H1 (cell line): ENCODE results near the gene NCEH1. TPM values are rescaled to one million over a fixed set of nuclear protein-coding genes. Genes with fewer than 3 reads are reported as not detected.

ENCODE experiments used
- CTCF ChIA-PET: fragments of 300-600 bp; sonication (Branson Sonifier 250); formaldehyde crosslinking; loops from one replicate; lab custom pipeline; 2021; ENCODE audit not compliant: partially characterized antibody; lab: Charles Lee
- POLR2A ChIA-PET: fragments of 300-600 bp; sonication (Branson Sonifier 250); formaldehyde crosslinking; loops from one replicate; lab custom pipeline; 2021; ENCODE audit warnings: inconsistent platforms; ENCODE audit not compliant: partially characterized antibody; lab: Charles Lee
- DNase-seq, 2 experiments: peaks; one replicate each; pipeline versions ENCODE4 v3.0.0 to v3.0.0-alpha.2; 2010 to 2022; ENCODE audit warnings: low spot score in 2 of 2, low read depth in 1 of 2, mixed read lengths in 1 of 2
- FAIRE-seq: peaks from 2 replicates; lab custom pipeline; 2011; peaks lifted over from hg19 to GRCh38; lab: Jason Lieb, UNC
- H2AFZ ChIP-seq: 2 replicates; pipeline ENCODE4 v1.8.1; 2012; ENCODE audit warnings: low read length, inconsistent platforms
- H2AK5ac ChIP-seq: 2 replicates; pipeline ENCODE4 v1.6.1; 2013; ENCODE audit warnings: low read depth, low read length
- H2BK120ac ChIP-seq: replicated peaks from 2 replicates; pipeline ENCODE3; 2013; ENCODE audit warnings: low read depth, low read length, inconsistent platforms
- H2BK12ac ChIP-seq: 2 replicates; pipeline ENCODE4 v1.6.1; 2013; ENCODE audit warnings: low read depth, low read length
- H2BK15ac ChIP-seq: 2 replicates; pipeline ENCODE4 v1.6.1; 2013; ENCODE audit warnings: low read length
- H2BK20ac ChIP-seq: 2 replicates; pipeline ENCODE4 v1.6.1; 2013; ENCODE audit warnings: low read length
- H2BK5ac ChIP-seq: 2 replicates; pipeline ENCODE4 v1.6.1; 2013; ENCODE audit warnings: low read depth, low read length
- H3K14ac ChIP-seq: 2 replicates; pipeline ENCODE4 v1.6.1; 2013; ENCODE audit warnings: inconsistent platforms; ENCODE audit not compliant: insufficient read length
- H3K18ac ChIP-seq: 2 replicates; pipeline ENCODE4 v1.6.1; 2013; ENCODE audit warnings: low read length; ENCODE audit errors: extremely low read depth
- H3K23ac ChIP-seq: 2 replicates; pipeline ENCODE4 v1.6.1; 2013; ENCODE audit warnings: inconsistent platforms; ENCODE audit not compliant: insufficient read length
- H3K23me2 ChIP-seq: 2 replicates; pipeline ENCODE4 v1.6.1; 2013; ENCODE audit warnings: low read depth, low read length
- H3K27ac ChIP-seq: 2 replicates; pipeline ENCODE4 v1.6.1; 2011; ENCODE audit warnings: low read depth, low read length, inconsistent platforms
- H3K27me3 ChIP-seq, 4 experiments: replicated peaks in 1 of 4; 1 replicate in 1 of 4; 2 replicates in 3 of 4; pipeline versions ENCODE4 v1.6.1 to v1.8.1; 2011 to 2013; ENCODE audit warnings: low read length in 3 of 4, mild to moderate bottlenecking in 3 of 4, inconsistent platforms in 2 of 4, mixed read lengths in 2 of 4, moderate library complexity in 1 of 4; ENCODE audit not compliant: control insufficient read depth in 3 of 4, insufficient read depth in 3 of 4; ENCODE audit errors: extremely low read depth in 1 of 4
- H3K36me3 ChIP-seq, 4 experiments: 2 replicates each; pipeline versions ENCODE4 v1.6.1 to v1.8.1; 2011 to 2013; ENCODE audit warnings: mild to moderate bottlenecking in 4 of 4, low read length in 3 of 4, moderate library complexity in 2 of 4, control low read depth in 1 of 4, inconsistent platforms in 1 of 4; ENCODE audit not compliant: insufficient read depth in 4 of 4, control insufficient read depth in 2 of 4
- H3K4ac ChIP-seq: replicated peaks from 2 replicates; pipeline ENCODE3; 2013; ENCODE audit warnings: low read length, low read depth, mixed read lengths, inconsistent platforms; ENCODE audit not compliant: insufficient read length
- H3K4me1 ChIP-seq, 4 experiments: replicated peaks in 1 of 4; 1 replicate in 1 of 4; 2 replicates in 3 of 4; pipeline versions ENCODE4 v1.6.1 to v1.8.1; 2011 to 2013; ENCODE audit warnings: low read length in 3 of 4, inconsistent platforms in 2 of 4, mixed read lengths in 1 of 4; ENCODE audit not compliant: insufficient read depth in 4 of 4, control insufficient read depth in 3 of 4
- H3K4me2 ChIP-seq, 2 experiments: 2 replicates each; pipeline versions ENCODE4 v1.6.1 to v1.8.1; 2011 to 2013; ENCODE audit warnings: low read depth in 2 of 2, low read length in 2 of 2, control low read depth in 1 of 2, inconsistent platforms in 1 of 2, mild to moderate bottlenecking in 1 of 2; ENCODE audit not compliant: insufficient read depth in 1 of 2
- H3K4me3 ChIP-seq, 4 experiments: fragments of 200-600, 300-600 bp in 1 of 4; sonication (generic), shearing (Covaris generic), sonication (Bioruptor Twin) in 1 of 4; 2 replicates each; pipeline versions ENCODE4 v1.5.1 to v1.8.1; 2011 to 2016; ENCODE audit warnings: low read length in 4 of 4, low read depth in 3 of 4, control low read depth in 2 of 4, inconsistent platforms in 2 of 4, mild to moderate bottlenecking in 2 of 4, mixed read lengths in 1 of 4, moderate library complexity in 1 of 4; ENCODE audit not compliant: insufficient read depth in 2 of 4; ENCODE audit errors: extremely low read depth in 1 of 4
- H3K56ac ChIP-seq: replicated peaks from 2 replicates; pipeline ENCODE3; 2013; ENCODE audit warnings: low read depth, mild to moderate bottlenecking, mixed read lengths, low read length, inconsistent platforms; ENCODE audit not compliant: insufficient read length
- H3K79me1 ChIP-seq: 2 replicates; pipeline ENCODE4 v1.6.1; 2013; ENCODE audit warnings: low read depth, low read length, control low read depth
- H3K79me2 ChIP-seq, 2 experiments: 2 replicates each; pipeline versions ENCODE4 v1.6.1 to v1.8.1; 2012 to 2013; ENCODE audit warnings: low read length in 2 of 2, mild to moderate bottlenecking in 2 of 2, inconsistent platforms in 1 of 2; ENCODE audit not compliant: insufficient read depth in 2 of 2, control insufficient read depth in 1 of 2
- H3K9ac ChIP-seq, 4 experiments: replicated peaks in 1 of 4; 1 replicate in 1 of 4; 2 replicates in 3 of 4; pipeline versions ENCODE4 v1.6.1 to v1.8.1; 2011 to 2013; ENCODE audit warnings: low read depth in 3 of 4, low read length in 3 of 4, control low read depth in 2 of 4, mild to moderate bottlenecking in 2 of 4, moderate library complexity in 2 of 4, inconsistent platforms in 1 of 4; ENCODE audit errors: extremely low read depth in 1 of 4
- H3K9me3 ChIP-seq, 2 experiments: 2 replicates each; pipeline versions ENCODE4 v1.6.1 to v1.8.1; 2012 to 2013; ENCODE audit warnings: mild to moderate bottlenecking in 2 of 2, moderate library complexity in 2 of 2, control low read depth in 1 of 2, inconsistent platforms in 1 of 2, low read depth in 1 of 2, low read length in 1 of 2, mixed read lengths in 1 of 2; ENCODE audit not compliant: insufficient read depth in 2 of 2
- H4K20me1 ChIP-seq, 2 experiments: replicated peaks in 1 of 2; 2 replicates each; pipeline versions ENCODE3 to v1.8.1; 2011 to 2013; ENCODE audit warnings: inconsistent platforms in 2 of 2, low read length in 2 of 2, mild to moderate bottlenecking in 1 of 2; ENCODE audit not compliant: insufficient read depth in 2 of 2, control insufficient read depth in 1 of 2
- H4K5ac ChIP-seq: 2 replicates; pipeline ENCODE4 v1.6.1; 2013; ENCODE audit warnings: low read length, low read depth, mixed read lengths, inconsistent platforms; ENCODE audit not compliant: insufficient read length
- H4K8ac ChIP-seq: 2 replicates; pipeline ENCODE4 v1.8.0; 2013; ENCODE audit warnings: mild to moderate bottlenecking, moderate library complexity, low read length, inconsistent platforms; ENCODE audit not compliant: insufficient read depth; ENCODE audit errors: extremely low read depth
- H4K91ac ChIP-seq: replicated peaks from 2 replicates; pipeline ENCODE3; 2013; ENCODE audit warnings: low read length, mixed read lengths, inconsistent platforms; ENCODE audit not compliant: insufficient read length
- ATF2 ChIP-seq: IDR thresholded peaks from 2 replicates; pipeline ENCODE4 v1.6.1; 2012; ENCODE audit warnings: low read length, inconsistent platforms
- CBX8 ChIP-seq: fragments of 300-800, 300-1000 bp; sonication (generic); IDR thresholded peaks from 2 replicates; pipeline ENCODE4 v1.7.1; 2016; ENCODE audit warnings: low read depth, low read length, borderline replicate concordance
- CEBPB ChIP-seq: IDR thresholded peaks from 2 replicates; pipeline ENCODE4 v1.6.1; 2012; ENCODE audit warnings: low read depth, low read length
- CTBP2 ChIP-seq: IDR thresholded peaks from 2 replicates; pipeline ENCODE4 v1.7.0; 2011; ENCODE audit warnings: borderline replicate concordance, mild to moderate bottlenecking, moderate library complexity, mixed read lengths, low read length; ENCODE audit not compliant: insufficient read depth, insufficient read length
- E2F6 ChIP-seq: IDR thresholded peaks from 2 replicates; pipeline ENCODE4 v1.6.1; 2012; ENCODE audit warnings: inconsistent platforms
- EP300 ChIP-seq, 2 experiments: IDR thresholded peaks; 1 replicate in 1 of 2; 2 replicates in 1 of 2; pipeline ENCODE4 v1.6.1; 2011 to 2012; ENCODE audit warnings: low read depth in 2 of 2, low read length in 2 of 2, mild to moderate bottlenecking in 2 of 2, borderline replicate concordance in 1 of 2, inconsistent platforms in 1 of 2, moderate library complexity in 1 of 2
- GABPA ChIP-seq: IDR thresholded peaks from 2 replicates; pipeline ENCODE4 v1.6.1; 2011; ENCODE audit warnings: mild to moderate bottlenecking, low read length, moderate library complexity, borderline replicate concordance; ENCODE audit not compliant: insufficient read depth
- HDAC2 ChIP-seq, 2 experiments: fragments of 300-600 bp in 1 of 2; sonication (generic) in 1 of 2; IDR thresholded peaks; 2 replicates each; pipeline ENCODE4 v1.6.1; 2011 to 2012; ENCODE audit warnings: low read depth in 2 of 2, low read length in 2 of 2, mild to moderate bottlenecking in 2 of 2, moderate library complexity in 2 of 2, borderline replicate concordance in 1 of 2, inconsistent platforms in 1 of 2
- SIRT6 ChIP-seq: IDR thresholded peaks from one replicate; pipeline ENCODE4 v1.7.1; 2012; ENCODE audit warnings: low read length, inconsistent platforms
- ZNF274 ChIP-seq: IDR thresholded peaks from 2 replicates; pipeline ENCODE4 v1.7.0; 2012; ENCODE audit warnings: low read length, borderline replicate concordance; ENCODE audit errors: extremely low read depth
- WGBS, 2 experiments: shearing (Covaris generic) in 1 of 2; methylation state at CpG; one replicate each; pipeline versions ENCODE4 v1.1.6 to v1.1.7; 2013 to 2015; ENCODE audit warnings: low lambda C conversion rate in 2 of 2, mixed read lengths in 2 of 2, inconsistent platforms in 1 of 2, low coverage in 1 of 2, missing lambda C conversion rate in 1 of 2; ENCODE audit not compliant: insufficient replicate concordance in 2 of 2, insufficient coverage in 1 of 2, insufficient read length in 1 of 2; ENCODE audit errors: extremely low coverage in 1 of 2, missing lambda C conversion rate in 1 of 2; 5-methylcytosine and 5-hydroxymethylcytosine counted together
- polyA plus RNA-seq, 7 experiments: library from polyadenylated mRNA; depleted of rRNA in 3 of 7; stranded (reverse) in 5 of 7; unstranded in 2 of 7; fragments of >200 nt in 5 of 7; fragments of 200-250 nt in 2 of 7; gene quantifications; 1 replicate in 5 of 7; 2 replicates in 1 of 7; 4 replicates in 1 of 7; pipeline versions ENCODE4 v1.2.1 to v1.2.3, GENCODE V29; 2011 to 2013; ENCODE audit warnings: missing spikeins in 2 of 7, mixed read lengths in 2 of 7
- total RNA-seq: library from RNA; stranded (reverse); fragmentation: NEBNext Ultra II Directional; extraction: Animal tissue kit (Norgen Biotek cat#: 25700); gene quantifications from 2 replicates; pipeline ENCODE4 v1.2.1, GENCODE V29; 2021

NCEH1 gene
- total and polyA plus RNA-seq, 2 of the 8 experiments (the other 6 are each of a cell fraction or from before 2014, with no cell fraction given), result 2.2 to 6.4 TPM

- no peak overlapping the region for H4K5ac ChIP-seq
- H3K4me3 ChIP-seq, result no peak overlapping the region
- H3K79me2 ChIP-seq, result no peaks in the 10 kb centered on the region
- no peak overlapping the region for H2BK12ac ChIP-seq
- no peak overlapping the region for H3K18ac ChIP-seq
- H3K56ac ChIP-seq, result no peak overlapping the region
- H3K27me3 ChIP-seq, result no peaks in the 10 kb centered on the region
- no peak overlapping the region for H4K8ac ChIP-seq
- ChIA-PET CTCF (interaction anchor here (1.0 to 3.9 kb wide), 5 partner anchors 9 to 53 kb away, joined by 3 to 25 read pairs (median 4); no protein-coding TSS in a partner anchor), POLR2A (no interaction called here)
- no peak overlapping the region for H2BK20ac ChIP-seq
- H4K91ac ChIP-seq, result no peak overlapping the region
- H3K23ac ChIP-seq, result no peak overlapping the region
- FAIRE-seq, result no peak
- DNase-seq, result no peak
- no peaks in the 10 kb centered on the region for H3K23me2 ChIP-seq
- H3K4ac ChIP-seq, result no peak overlapping the region
- no peak overlapping the region for H3K14ac ChIP-seq
- no peaks in the 10 kb centered on the region for H3K79me1 ChIP-seq
- peaks cover 0 to 2% (median 2%) of the 10 kb centered on the region in 4 experiments; a peak in 2 of 7 replicates for H3K4me1 ChIP-seq
- no peak overlapping the region for H3K27ac ChIP-seq
- H2BK120ac ChIP-seq, result no peak overlapping the region
- no peak overlapping the region for H2AK5ac ChIP-seq
- 89% methylated on average over 9 of the region's 9 CpGs; no CpG with 5 or more reads in 1 of the 2 experiments for WGBS, 2 experiments
- no peaks in the 10 kb centered on the region for H3K9me3 ChIP-seq
- no peaks in the 10 kb centered on the region for H4K20me1 ChIP-seq
- H3K36me3 ChIP-seq, result no peaks in the 10 kb centered on the region
- no peak overlapping the region for H3K4me2 ChIP-seq
- H2AFZ ChIP-seq, result no peak overlapping the region
- no peak overlapping the region for H2BK15ac ChIP-seq
- H2BK5ac ChIP-seq, result no peak overlapping the region
- no peak overlapping the region for H3K9ac ChIP-seq
- TF ChIP-seq ATF2 (no peak), ZNF274 (no peak), E2F6 (no peak), CBX8 (no peak), HDAC2 (IDR thresholded peaks at IDR 0.05; ENCODE audit: borderline replicate concordance in 1 of 2, low read depth in 2 of 2, low read length in 2 of 2) (no peak), EP300 (IDR thresholded peaks at IDR 0.05; ENCODE audit: borderline replicate concordance in 1 of 2, low read depth in 2 of 2, low read length in 2 of 2) (no peak), GABPA (no peak), CEBPB (no peak), CTBP2 (no peak), SIRT6 (no peak)
Observed at GRCh38 chr3:172648747-172649146, 62.1 kb downstream of the NCEH1 start.
